ENCODE measurements around the gene INPP5D.
"Not testable (repeated sequence)": the region's sequence is repeated elsewhere in the genome, so short reads cannot be mapped to it uniquely, and the experiment has no call there.

DNA sequence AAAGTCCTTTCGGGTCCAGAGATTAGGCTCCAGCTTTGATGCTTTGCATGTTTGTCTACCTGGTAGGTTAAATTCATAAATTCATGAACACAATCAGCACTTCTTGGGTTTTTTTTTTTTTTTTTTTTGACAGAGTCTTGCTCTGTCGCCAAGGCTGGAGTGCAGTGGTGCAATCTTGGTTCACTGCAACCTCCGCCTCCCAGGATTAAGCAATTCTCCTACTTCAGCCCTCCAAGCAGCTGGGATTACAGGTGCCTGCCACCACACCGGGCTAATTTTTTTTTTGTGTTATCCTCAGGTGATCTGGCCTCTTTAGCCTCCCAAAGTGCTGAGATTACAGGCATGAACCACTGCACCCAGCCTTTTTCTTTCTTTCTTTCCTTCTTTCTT lies 5.1 kb downstream of the INPP5D start:
- TF ChIP-seq POLR2AphosphoS5 (IDR thresholded peaks at IDR 0.05); POLR2A (IDR thresholded peaks at IDR 0.05); CTCF (IDR thresholded peaks at IDR 0.05); EP300 (IDR thresholded peaks at IDR 0.05; ENCODE audit: low read depth): not testable (repeated sequence)

Data from transverse colon (tissue), 4 donors.